ENCODE measurements around the gene CPNE9. TPM values are rescaled to one million over a fixed set of nuclear protein-coding genes. Genes with fewer than 3 reads are reported as not detected.

Gene CPNE9
- total and polyA plus RNA-seq, 2 of the 13 experiments (the other 11 are each of a cell fraction or from before 2014, with no cell fraction given), result 0.20 TPM; not detected in 1

- TF ChIP-seq ZNF749 (CRISPR knock-in tag; IDR thresholded peaks at IDR 0.05; ENCODE audit: borderline replicate concordance) (no peak), SRSF4 (IDR thresholded peaks at IDR 0.05; ENCODE audit: low read depth, low read length, poor library complexity, severe bottlenecking) (no peak), ZNF451 (CRISPR knock-in tag; IDR thresholded peaks at IDR 0.05) (no peak), SMAD3 (CRISPR knock-in tag; IDR thresholded peaks at IDR 0.05) (no peak), ZNF207 (IDR thresholded peaks at IDR 0.05; ENCODE audit: borderline replicate concordance) (0 out of 2 replicates have a peak, but pooled peaks have one; percentile 32), SPEN (CRISPR knock-in tag; IDR thresholded peaks at IDR 0.05; ENCODE audit: low read depth) (0 out of 2 replicates have a peak, but pooled peaks have one; percentile 46), ZNF878 (CRISPR knock-in tag; IDR thresholded peaks at IDR 0.05) (no peak), U2AF2 (IDR thresholded peaks at IDR 0.05; ENCODE audit: low read depth, low read length) (no peak), HMGXB4 (CRISPR knock-in tag; IDR thresholded peaks at IDR 0.05; ENCODE audit: borderline replicate concordance in 1 of 2, low read depth in 1 of 2) (no peak), TFE3 (CRISPR knock-in tag; IDR thresholded peaks at IDR 0.05) (peak; percentile 51; the same call in 1 of the 2 replicates), HMG20B (CRISPR knock-in tag; conservative IDR thresholded peaks at IDR 0.05) (no peak), NCOR1 (IDR thresholded peaks at IDR 0.05; ENCODE audit: borderline replicate concordance, low read length) (peak; percentile 45; the same call in 1 of the 2 replicates), ZNF121 (CRISPR knock-in tag; IDR thresholded peaks at IDR 0.05) (no peak), ZBTB46 (CRISPR knock-in tag; IDR thresholded peaks at IDR 0.05; ENCODE audit: borderline replicate concordance) (no peak), PITX1 (CRISPR knock-in tag; IDR thresholded peaks at IDR 0.05) (no peak), XBP1 (CRISPR knock-in tag; IDR thresholded peaks at IDR 0.05) (no peak), ZNF143 (CRISPR knock-in tag; IDR thresholded peaks at IDR 0.05) (no peak), ZNF256 (CRISPR knock-in tag; conservative IDR thresholded peaks at IDR 0.05) (no peak), ZNF879 (CRISPR knock-in tag; IDR thresholded peaks at IDR 0.05) (no peak), KLF13 (CRISPR knock-in tag; IDR thresholded peaks at IDR 0.05) (no peak), PBX2 (CRISPR knock-in tag; IDR thresholded peaks at IDR 0.05) (no peak), RBM22 (optimal IDR thresholded peaks at IDR 0.05; ENCODE audit: low read length) (no peak), JUN (CRISPR knock-in tag; IDR thresholded peaks at IDR 0.05) (no peak), RCOR2 (CRISPR knock-in tag; IDR thresholded peaks at IDR 0.05) (0 out of 2 replicates have a peak, but pooled peaks have one; percentile 19), ZNF740 (CRISPR knock-in tag; IDR thresholded peaks at IDR 0.05) (no peak), RARG (CRISPR knock-in tag; IDR thresholded peaks at IDR 0.05; ENCODE audit: low read depth) (no peak)
These were observed 66.7 kb downstream of the CPNE9 start (continued) for GRCh38 chr3:9770276-9770812.

Measured in HepG2 (cell line).